ENCODE measurements around the gene HSPA12B. TPM values are rescaled to one million over a fixed set of nuclear protein-coding genes. Genes with fewer than 3 reads are reported as not detected.
A peak's percentile ranks its signal among the peaks of the same experiment; 100 is the strongest.

Gene HSPA12B
- total and polyA plus RNA-seq, 9 of the 15 experiments (the other 6 are each of a cell fraction or from before 2014, with no cell fraction given), result 0.03 to 0.07 TPM; not detected in 7

GRCh38 chr20:3795511-3796468 is 63.3 kb downstream of the HSPA12B start, which contains the start of gene CDC25B (continued):
- TF ChIP-seq PCBP1 (IDR thresholded peaks at IDR 0.05; ENCODE audit: low read depth, low read length, poor library complexity, severe bottlenecking) (peak; percentile 80), HDAC2 (IDR thresholded peaks at IDR 0.05) (peak; percentile 97), DACH1 (IDR thresholded peaks at IDR 0.05; ENCODE audit: partially characterized antibody) (peak; percentile 82), ATF7 (IDR thresholded peaks at IDR 0.05) (peak; percentile 89), ETV6 (IDR thresholded peaks at IDR 0.05; ENCODE audit: borderline replicate concordance in 1 of 2, low read depth in 2 of 2, low read length in 1 of 2) (0 out of 4 replicates have a peak, but pooled peaks of 1 of the 2 experiments have one; percentile 11), ETV6 (CRISPR knock-in tag; IDR thresholded peaks at IDR 0.05; ENCODE audit: borderline replicate concordance) (no peak), CHD1 (IDR thresholded peaks at IDR 0.05; ENCODE audit: low read length) (peak; percentile 73), PHF20 (IDR thresholded peaks at IDR 0.05; ENCODE audit: partially characterized antibody) (peak; percentile 75), GABPA (tag; conservative IDR thresholded peaks at IDR 0.05; ENCODE audit: low read depth) (peak; percentile 62), LCOR (CRISPR knock-in tag; IDR thresholded peaks at IDR 0.05) (peak; percentile 69; the same call in 1 of the 2 replicates), GATAD2B (IDR thresholded peaks at IDR 0.05; ENCODE audit: borderline replicate concordance) (0 out of 2 replicates have a peak, but pooled peaks have one; percentile 18), ATF3 (IDR thresholded peaks at IDR 0.05) (peak; percentile 59; the same call in 1 of the 2 replicates), ATF3 (CRISPR knock-in tag; conservative IDR thresholded peaks at IDR 0.05) (no peak), CBX3 (IDR thresholded peaks at IDR 0.05; ENCODE audit: borderline replicate concordance in 1 of 2, low read length in 2 of 2) (peak in 1 of 2 experiments; percentile 38; a peak in 1 of 3 replicates), TCF15 (CRISPR knock-in tag; IDR thresholded peaks at IDR 0.05) (no peak), EGR1 (conservative IDR thresholded peaks at IDR 0.05) (peak; percentile 83), ZSCAN29 (IDR thresholded peaks at IDR 0.05) (no peak)
- TF ChIP-seq, protein P1, sequence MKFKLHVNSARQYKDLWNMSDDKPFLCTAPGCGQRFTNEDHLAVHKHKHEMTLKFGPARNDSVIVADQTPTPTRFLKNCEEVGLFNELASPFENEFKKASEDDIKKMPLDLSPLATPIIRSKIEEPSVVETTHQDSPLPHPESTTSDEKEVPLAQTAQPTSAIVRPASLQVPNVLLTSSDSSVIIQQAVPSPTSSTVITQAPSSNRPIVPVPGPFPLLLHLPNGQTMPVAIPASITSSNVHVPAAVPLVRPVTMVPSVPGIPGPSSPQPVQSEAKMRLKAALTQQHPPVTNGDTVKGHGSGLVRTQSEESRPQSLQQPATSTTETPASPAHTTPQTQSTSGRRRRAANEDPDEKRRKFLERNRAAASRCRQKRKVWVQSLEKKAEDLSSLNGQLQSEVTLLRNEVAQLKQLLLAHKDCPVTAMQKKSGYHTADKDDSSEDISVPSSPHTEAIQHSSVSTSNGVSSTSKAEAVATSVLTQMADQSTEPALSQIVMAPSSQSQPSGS (CRISPR knock-in tag; IDR thresholded peaks at IDR 0.05), result no peak
- TF ChIP-seq, protein P2, sequence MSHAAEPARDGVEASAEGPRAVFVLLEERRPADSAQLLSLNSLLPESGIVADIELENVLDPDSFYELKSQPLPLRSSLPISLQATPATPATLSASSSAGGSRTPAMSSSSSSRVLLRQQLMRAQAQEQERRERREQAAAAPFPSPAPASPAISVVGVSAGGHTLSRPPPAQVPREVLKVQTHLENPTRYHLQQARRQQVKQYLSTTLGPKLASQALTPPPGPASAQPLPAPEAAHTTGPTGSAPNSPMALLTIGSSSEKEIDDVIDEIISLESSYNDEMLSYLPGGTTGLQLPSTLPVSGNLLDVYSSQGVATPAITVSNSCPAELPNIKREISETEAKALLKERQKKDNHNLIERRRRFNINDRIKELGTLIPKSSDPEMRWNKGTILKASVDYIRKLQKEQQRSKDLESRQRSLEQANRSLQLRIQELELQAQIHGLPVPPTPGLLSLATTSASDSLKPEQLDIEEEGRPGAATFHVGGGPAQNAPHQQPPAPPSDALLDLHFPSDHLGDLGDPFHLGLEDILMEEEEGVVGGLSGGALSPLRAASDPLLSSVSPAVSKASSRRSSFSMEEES (CRISPR knock-in tag; IDR thresholded peaks at IDR 0.05), result no peak

Measured in K562 (cell line).